Measurements from ENCODE around the gene GLUD1. TPM values are rescaled to one million over a fixed set of nuclear protein-coding genes. Genes with fewer than 3 reads are reported as not detected.

Gene GLUD1
- total RNA-seq, 1 experiment from 2014 or later = 101 TPM

- H3K27ac Mint-ChIP-seq = no peak overlapping the region; a peak in 1 of 7 replicates
Observed at GRCh38 chr10:87090779-87091178, 3.9 kb downstream of the GLUD1 start.

More at GRCh38 chr10:87090779-87091178, 3.9 kb downstream of the GLUD1 start:
- H2AK5ac ChIP-seq (ENCODE audit: insufficient read length, low read length) = no peak overlapping the region
- H3K18ac ChIP-seq (ENCODE audit: insufficient read length, low read depth, low read length) = no peak overlapping the region
- no peak overlapping the region for H2BK12ac ChIP-seq (ENCODE audit: insufficient read length, low read depth, low read length)
- H2AFZ ChIP-seq (ENCODE audit: low read length) = no peak overlapping the region
- H4K91ac ChIP-seq (ENCODE audit: insufficient read length, low read depth, low read length) = no peak overlapping the region
- no peak overlapping the region for H3K4me3 Mint-ChIP-seq
- no peaks in the 10 kb centered on the region for H3K27me3 ChIP-seq (ENCODE audit: insufficient read depth, low read length)
- H3K9me3 ChIP-seq (ENCODE audit: control insufficient read depth, low read depth, low read length) = no peaks in the 10 kb centered on the region
- WGBS (ENCODE audit: extremely low coverage, insufficient read length, low lambda C conversion rate) = no CpG with 5 or more reads among the region's 4 CpGs
- no peaks in the 10 kb centered on the region for H4K20me1 ChIP-seq (ENCODE audit: control insufficient read depth, insufficient read depth, insufficient read length)
- no peak overlapping the region for H3K14ac ChIP-seq (ENCODE audit: insufficient read depth, low read length)
- H3K27me3 Mint-ChIP-seq (ENCODE audit: low read depth) = no peaks in the 10 kb centered on the region
- H3K9ac ChIP-seq (ENCODE audit: extremely low read depth, insufficient read length, low read length) = no peak overlapping the region
- no peaks in the 10 kb centered on the region for H3K4me1 ChIP-seq (ENCODE audit: insufficient read depth, low read length)
- no peak overlapping the region for H2BK5ac ChIP-seq (ENCODE audit: insufficient read length, low read length)
- no peak overlapping the region for H4K8ac ChIP-seq (replicated peaks; ENCODE audit: insufficient read length, low read depth, low read length)
- H2BK15ac ChIP-seq (ENCODE audit: low read depth, low read length) = no peak overlapping the region
- no peak for DNase-seq
- H3K27ac ChIP-seq (ENCODE audit: insufficient read length, low read depth, low read length) = no peak overlapping the region
- H3K4ac ChIP-seq (ENCODE audit: low read depth, low read length) = no peak overlapping the region
- H3T11ph ChIP-seq (ENCODE audit: low read length) = no peak overlapping the region
- H3K4me2 ChIP-seq (ENCODE audit: insufficient read depth, insufficient read length, low read length) = no peak overlapping the region
- no peak overlapping the region for H3K23ac ChIP-seq (ENCODE audit: insufficient read length, low read depth, low read length)
- peaks cover 0 to 3% of the 10 kb centered on the region in 2 experiments; a peak in 1 of 5 replicates for H3K9me3 Mint-ChIP-seq
- TF ChIP-seq CTCF (conservative IDR thresholded peaks at IDR 0.05) = no peak
- H3K79me1 ChIP-seq (ENCODE audit: insufficient read depth, low read depth, low read length, poor library complexity, severe bottlenecking) = no peaks in the 10 kb centered on the region
- H3K23me2 ChIP-seq (ENCODE audit: insufficient read length, low read depth, low read length, poor library complexity, severe bottlenecking) = peaks cover 6% of the 10 kb centered on the region
- H3K36me3 Mint-ChIP-seq (ENCODE audit: insufficient read depth in 1 of 3, low read depth in 3 of 3) = peaks cover 16 to 29% (median 21%) of the 10 kb centered on the region in 3 experiments
- peaks cover 10% of the 10 kb centered on the region for H3K79me2 ChIP-seq (ENCODE audit: insufficient read depth, low read length)
- no peak overlapping the region for H3K56ac ChIP-seq (ENCODE audit: insufficient read length, low read depth, low read length)
- H2BK120ac ChIP-seq (ENCODE audit: low read depth, low read length, poor library complexity, severe bottlenecking) = no peak overlapping the region
- H4K5ac ChIP-seq (ENCODE audit: insufficient read length, low read depth, low read length) = no peak overlapping the region
- H3K4me1 Mint-ChIP-seq = peaks cover 36 to 38% of the 10 kb centered on the region in 2 experiments
- no peak overlapping the region for H2BK20ac ChIP-seq (ENCODE audit: low read depth, low read length, poor library complexity, severe bottlenecking)

Measured in H9 (cell line).